ENCODE measurements around the gene RCSD1.

The RCSD1 gene

GRCh38 chr1:167693425-167694045, 63.5 kb downstream of the RCSD1 start:
- DNase-seq = no peak

DNA sequence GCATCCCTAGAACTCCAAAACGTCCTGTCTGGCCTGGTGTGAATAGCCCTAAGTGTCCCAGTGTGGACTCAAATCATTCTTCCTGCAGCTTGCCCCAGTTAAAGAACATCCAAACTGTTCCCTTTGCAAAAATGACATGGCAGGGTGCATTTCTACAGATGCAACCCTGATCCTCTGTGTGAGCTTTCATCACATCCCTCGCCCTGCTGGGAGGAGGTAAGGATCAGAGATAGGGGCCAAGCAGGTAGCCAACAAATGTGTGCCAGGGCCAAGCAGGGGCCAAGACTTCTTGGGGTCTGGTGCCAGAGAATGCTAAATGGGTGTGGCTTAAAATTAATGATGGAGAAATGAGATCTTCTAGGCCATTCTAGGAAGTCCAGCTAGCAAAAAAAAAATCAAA, 64.7 kb downstream of the RCSD1 start:
- no peak for DNase-seq

DNA sequence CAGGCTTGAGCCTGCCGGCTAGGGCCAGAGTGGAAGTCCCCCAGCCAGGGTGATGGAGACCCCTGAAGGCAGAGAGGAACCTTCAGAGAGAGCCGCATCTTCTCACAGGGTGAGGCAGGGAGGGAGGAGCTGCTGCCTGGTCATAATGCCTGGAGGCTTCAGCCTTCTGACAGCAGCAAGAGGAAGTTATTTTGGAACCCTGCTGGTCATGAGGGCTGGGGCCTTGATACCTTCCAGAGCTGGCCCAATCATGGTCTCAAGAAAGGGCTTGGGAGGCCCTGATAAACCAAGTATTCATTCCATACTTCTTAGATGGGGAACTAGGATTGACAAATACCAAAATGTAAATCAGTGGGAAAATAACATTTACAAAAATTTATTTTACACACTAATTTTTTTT, 65.1 kb downstream of the RCSD1 start:
- no peak for DNase-seq

GRCh38 chr1:167695756-167696561, 65.9 kb downstream of the RCSD1 start:
- no peak for DNase-seq

DNA sequence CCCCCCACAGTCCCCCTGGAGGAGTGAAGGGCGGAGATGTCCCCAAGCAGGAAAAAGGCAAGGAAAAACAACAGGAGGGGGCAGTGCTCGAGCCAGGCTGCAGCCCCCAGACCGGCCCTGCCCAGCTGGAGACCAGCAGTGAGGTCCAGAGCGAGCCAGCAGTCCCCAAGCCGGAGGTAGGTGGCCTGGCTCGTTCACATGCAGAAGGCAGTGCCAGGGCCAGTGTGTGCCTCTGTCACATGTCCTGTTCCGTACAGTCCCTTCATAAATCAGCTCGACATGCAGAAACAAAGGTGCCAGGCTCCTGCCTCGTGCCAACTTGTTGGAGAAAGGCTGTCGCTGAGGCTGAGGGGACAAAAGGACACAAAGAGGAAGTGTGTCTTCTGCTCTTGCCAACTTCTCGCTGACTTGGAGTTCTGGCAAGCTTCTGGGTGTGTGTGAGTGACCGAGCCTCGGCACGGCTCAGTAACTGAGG, 67.7 kb downstream of the RCSD1 start:
- no peak for DNase-seq

DNA sequence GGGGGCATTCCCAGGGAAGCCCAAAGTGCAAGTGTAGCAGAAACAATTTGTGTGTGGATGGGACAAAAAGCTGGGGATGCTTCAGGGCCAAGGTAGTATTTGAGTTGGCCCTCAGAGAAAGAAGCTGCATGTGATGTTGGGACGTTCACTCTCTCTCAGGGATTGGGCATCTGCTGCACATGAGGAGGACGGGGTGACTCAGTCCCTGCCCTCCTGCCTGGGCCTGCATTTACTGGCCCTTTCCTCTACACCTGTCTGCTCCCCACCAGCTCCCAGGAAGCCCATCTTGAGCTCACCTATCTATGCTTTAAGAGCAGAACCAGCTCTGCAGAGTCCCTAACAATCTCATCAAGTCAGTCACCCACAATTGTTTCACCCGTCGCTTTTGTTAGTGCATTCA, 68.3 kb downstream of the RCSD1 start:
- DNase-seq = no peak

GRCh38 chr1:167701510-167701909, 71.5 kb downstream of the RCSD1 start:
- DNase-seq = no peak

GRCh38 chr1:167703557-167703956, 73.5 kb downstream of the RCSD1 start:
- no peak for DNase-seq

DNA sequence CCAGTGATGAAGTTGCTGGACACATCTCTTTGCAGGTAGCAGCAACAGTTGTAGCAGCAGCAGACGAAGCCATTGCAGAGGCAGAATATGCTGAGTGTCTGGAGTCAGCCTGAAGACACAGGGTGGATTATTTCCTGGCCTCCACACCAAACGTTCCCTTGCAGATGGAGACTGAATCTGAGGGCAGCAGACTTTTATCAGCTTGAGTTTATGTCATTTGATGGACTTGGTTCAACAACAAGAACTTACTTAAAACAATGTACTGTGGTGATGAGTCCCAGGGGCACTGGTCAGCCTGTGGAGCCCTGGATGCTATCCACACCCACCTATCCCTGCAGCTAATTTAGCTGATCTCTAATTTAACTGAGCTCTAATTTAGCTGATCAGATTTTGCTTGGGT, 74.7 kb downstream of the RCSD1 start:
- DNase-seq = no peak

GRCh38 chr1:167705250-167705649, 75.2 kb downstream of the RCSD1 start:
- DNase-seq = no peak

DNA sequence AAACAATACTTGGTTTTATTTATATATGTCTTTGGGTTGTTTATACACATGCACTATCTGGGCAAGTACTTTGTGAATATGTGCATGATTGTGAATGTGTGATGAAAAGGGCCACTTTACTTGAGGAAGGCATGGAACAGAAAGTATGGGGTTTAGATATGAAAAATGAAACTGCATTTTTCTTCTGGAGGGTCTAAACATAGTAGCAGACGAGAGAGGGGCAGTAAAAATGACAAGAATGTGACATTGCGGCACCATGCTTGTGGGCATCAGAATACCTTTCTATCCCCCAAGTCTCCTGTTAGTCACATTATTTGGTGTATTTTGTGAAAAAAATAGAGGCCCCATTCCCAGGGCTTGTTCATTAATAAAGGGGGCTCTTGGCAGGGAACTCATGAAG, 76.3 kb downstream of the RCSD1 start:
- no peak for DNase-seq

- no peak for DNase-seq
These were observed 77.2 kb downstream of the RCSD1 start for GRCh38 chr1:167706931-167707877.

DNA sequence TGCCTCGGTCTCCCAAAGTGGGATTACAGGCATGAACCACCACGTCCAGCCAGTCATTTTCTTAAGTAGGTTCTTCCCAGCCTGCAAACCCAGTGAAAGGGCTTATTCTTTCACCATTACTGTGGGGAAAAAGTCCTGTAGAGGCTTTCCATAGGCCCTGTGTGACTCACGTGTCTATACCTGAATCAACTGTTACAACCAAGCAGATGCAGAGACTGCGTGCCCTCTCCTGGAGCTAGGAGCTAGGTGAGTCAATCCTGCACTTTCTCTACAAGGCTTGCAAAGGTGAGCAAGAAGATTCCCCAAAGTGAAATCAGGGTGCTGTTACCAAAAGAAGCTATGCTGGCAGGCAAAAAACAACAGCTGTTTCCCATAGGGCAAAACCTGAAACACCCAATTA, 77.9 kb downstream of the RCSD1 start:
- no peak for DNase-seq

- DNase-seq = no peak
These were observed 78.9 kb downstream of the RCSD1 start for GRCh38 chr1:167708940-167709389.

- no peak for DNase-seq
These were observed 80.8 kb downstream of the RCSD1 start for GRCh38 chr1:167710836-167711235.

GRCh38 chr1:167711797-167712196, 81.8 kb downstream of the RCSD1 start:
- DNase-seq = no peak

DNA sequence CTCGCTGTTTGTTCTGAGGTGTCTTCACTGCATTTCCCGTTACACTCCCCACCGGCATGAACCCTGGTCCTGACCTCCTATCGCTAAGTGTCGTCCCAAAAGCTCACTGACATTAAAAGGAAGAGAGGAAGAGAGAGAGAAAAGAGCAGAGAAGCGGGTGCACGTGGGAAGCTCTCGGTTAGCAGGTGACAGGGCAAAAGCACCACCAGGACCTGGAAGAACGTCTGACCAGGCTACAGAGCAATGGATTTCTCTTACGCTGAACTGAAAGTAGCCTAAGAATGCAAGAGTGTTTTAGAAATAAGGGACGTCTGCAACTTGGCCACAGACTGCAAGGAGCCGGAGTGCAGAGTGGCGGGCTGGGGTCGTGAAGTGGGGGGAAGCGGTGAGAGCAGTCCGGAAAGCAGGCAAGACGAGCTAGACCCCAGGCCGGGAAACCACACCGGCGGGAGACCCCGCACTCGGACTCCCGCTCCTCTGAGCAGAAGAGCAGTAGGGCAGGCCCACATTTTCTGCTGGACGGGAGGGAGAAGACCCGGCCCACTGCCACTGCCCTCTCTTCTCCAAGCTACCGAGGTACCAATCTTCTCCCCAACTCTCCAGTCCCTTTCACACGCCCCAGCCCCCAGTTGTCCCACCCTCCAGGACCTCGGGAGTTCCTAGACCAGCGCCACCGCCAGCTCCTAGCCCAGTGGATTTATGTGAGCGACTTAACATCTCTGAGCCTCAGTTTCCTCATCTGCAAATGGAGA, 83.5 kb downstream of the RCSD1 start:
- DNase-seq = no peak

DNA sequence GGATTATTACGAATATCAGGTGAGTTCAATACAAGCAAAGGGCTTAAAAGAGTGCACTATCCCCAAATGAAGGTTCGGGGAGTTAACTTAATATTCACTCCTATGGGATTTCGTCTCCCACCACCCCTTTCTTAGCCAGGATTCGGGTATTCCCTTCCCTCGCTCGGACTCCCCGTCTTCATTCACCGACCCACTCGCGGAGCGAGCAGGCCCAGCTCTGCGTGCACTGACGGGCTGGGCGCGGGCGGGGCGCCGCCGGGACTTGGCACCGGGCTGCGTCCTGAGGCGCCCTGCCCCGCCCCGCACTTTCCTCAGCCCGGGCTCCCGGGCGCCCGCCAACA, 84.0 kb downstream of the RCSD1 start:
- DNase-seq = no peak

DNA sequence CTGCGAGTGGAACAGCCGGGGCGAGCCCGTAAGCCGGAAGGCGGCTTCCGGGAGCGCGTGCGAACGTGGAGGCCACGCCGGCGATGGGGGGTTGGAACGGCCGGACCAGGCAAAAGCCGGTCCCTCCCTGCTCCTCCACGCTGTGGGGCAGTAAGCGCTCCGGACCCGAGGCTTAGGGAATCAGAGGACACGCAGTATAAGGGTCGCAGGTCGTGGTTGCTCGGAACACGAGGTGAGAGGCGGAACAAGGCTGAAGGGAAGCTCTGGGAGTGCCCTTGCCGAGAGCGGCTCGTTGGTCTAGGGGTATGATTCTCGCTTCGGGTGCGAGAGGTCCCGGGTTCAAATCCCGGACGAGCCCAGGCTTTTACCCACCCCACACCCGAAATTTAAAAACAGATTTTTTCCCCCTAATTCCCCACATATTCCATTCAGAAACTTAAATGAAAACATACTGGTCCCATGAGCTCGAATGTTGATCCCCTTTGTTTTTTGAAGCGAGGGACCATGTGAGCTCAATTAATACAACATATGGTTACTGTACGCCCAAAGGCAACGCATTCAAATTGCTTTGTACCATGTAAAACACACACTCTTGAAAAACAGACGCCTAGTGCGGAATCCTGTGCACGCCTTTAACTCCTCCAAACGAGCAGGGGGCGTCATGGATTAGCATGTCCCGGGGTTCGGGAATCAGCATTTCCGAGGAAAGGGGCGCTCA, 84.6 kb downstream of the RCSD1 start:
- DNase-seq = peak; percentile 84

DNA sequence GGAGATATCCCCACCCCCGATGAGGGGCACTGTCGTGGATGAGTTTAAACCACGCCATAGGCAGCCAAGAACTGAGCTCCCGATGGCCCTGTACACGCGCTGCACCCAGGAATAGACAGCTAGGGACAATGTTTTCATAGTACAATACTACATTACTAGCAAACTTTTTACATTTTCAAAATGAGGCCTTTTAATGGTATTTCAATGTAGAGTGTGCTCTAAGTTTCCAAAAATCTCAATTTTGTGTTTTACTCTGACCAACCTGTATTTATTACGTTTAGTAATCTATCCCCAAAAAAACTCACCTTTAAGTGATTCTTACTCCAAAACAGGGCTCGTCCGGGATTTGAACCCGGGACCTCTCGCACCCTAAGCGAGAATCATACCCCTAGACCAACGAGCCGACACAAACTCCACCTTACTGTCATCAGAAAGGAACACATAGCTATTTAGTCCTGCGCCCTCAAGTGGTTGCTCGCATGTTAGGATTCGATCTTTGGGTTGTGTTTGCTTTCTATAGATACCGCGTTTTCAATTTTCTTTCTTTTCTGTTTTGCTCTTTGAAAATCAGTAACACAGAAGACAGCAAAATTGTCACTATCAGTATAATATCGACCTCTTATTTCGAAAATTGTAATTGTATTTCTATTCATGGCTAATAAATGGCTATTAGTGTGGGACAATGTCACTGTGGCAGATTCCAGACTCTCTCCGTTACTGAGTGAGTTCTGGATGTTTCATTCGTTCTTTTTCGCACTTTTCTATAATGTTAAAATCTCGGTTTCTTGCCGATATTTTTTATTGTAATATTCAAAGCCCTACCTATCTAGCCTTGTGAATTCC, 85.3 kb downstream of the RCSD1 start:
- peak; percentile 84 for DNase-seq

DNA sequence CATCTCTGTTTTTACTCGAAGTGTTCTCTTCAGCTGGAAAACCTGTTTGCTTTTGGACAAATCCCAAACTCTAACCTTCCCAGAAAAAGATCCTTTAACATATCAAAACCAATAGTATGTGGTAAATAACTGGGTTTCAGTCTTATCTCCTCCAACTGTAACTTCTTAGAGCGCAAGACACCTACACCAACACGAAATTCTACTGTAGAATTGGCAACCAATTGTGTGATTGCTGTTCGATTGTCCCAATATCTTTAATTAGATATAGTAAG, 85.9 kb downstream of the RCSD1 start:
- no peak for DNase-seq
